Measurements from ENCODE around the gene SNX25. TPM values are rescaled to one million over a fixed set of nuclear protein-coding genes. Genes with fewer than 3 reads are reported as not detected.

SNX25 gene
- total RNA-seq, 1 donor from 2014 or later: 53.1 TPM

- Mint-ChIP-seq H3K27me3 (no peaks in the 10 kb centered on the region), H3K36me3 (ENCODE audit: low read depth) (peaks cover 6% of the 10 kb centered on the region), H3K27ac (no peak overlapping the region), H3K4me3 (no peak overlapping the region), H3K4me1 (peaks cover 26% of the 10 kb centered on the region), H3K9me3 (no peaks in the 10 kb centered on the region)
- CTCF ChIA-PET: no interaction called here
- intact Hi-C loops (cut with micrococcal nuclease): no loop called here
- POLR2A ChIA-PET: interaction anchor here (0.7 to 0.9 kb wide), 2 partner anchors 9 to 10 kb away, joined by 3 read pairs; no protein-coding TSS in a partner anchor
- no peak for ATAC-seq (ENCODE audit: low read depth)
- TF ChIP-seq CTCF (IDR thresholded peaks at IDR 0.05): no peak
- DNase-seq: no peak
Measured at GRCh38 chr4:185229021-185229818, 19.8 kb downstream of the SNX25 start.

GRCh38 chr4:185232370-185232769 is 23.0 kb downstream of the SNX25 start:
- intact Hi-C loops (cut with micrococcal nuclease): no loop called here
- peaks cover 18% of the 10 kb centered on the region for H3K36me3 Mint-ChIP-seq (ENCODE audit: low read depth)
- CTCF ChIA-PET: no interaction called here
- DNase-seq (no peak), ATAC-seq (ENCODE audit: low read depth) (no peak)
- H3K9me3 Mint-ChIP-seq: no peaks in the 10 kb centered on the region
- POLR2A ChIA-PET: no interaction called here
- no peak overlapping the region for H3K27ac Mint-ChIP-seq
- peaks cover 27% of the 10 kb centered on the region for H3K4me1 Mint-ChIP-seq
- H3K4me3 Mint-ChIP-seq: no peak overlapping the region
- no peak for TF ChIP-seq CTCF (IDR thresholded peaks at IDR 0.05)
- H3K27me3 Mint-ChIP-seq: no peaks in the 10 kb centered on the region

GRCh38 chr4:185235119-185235842 is 25.9 kb downstream of the SNX25 start:
- ChIA-PET CTCF (no interaction called here), POLR2A (interaction anchor here (0.7 to 0.8 kb wide), 2 partner anchors 12 to 15 kb away, joined by 4 read pairs; no protein-coding TSS in a partner anchor)
- Mint-ChIP-seq H3K4me3 (no peak overlapping the region), H3K4me1 (peaks cover 36% of the 10 kb centered on the region), H3K9me3 (no peaks in the 10 kb centered on the region), H3K36me3 (ENCODE audit: low read depth) (peaks cover 25% of the 10 kb centered on the region), H3K27ac (no peak overlapping the region), H3K27me3 (no peaks in the 10 kb centered on the region)
- no peak for TF ChIP-seq CTCF (IDR thresholded peaks at IDR 0.05)
- DNase-seq (no peak), ATAC-seq (ENCODE audit: low read depth) (no peak)
- intact Hi-C loops (cut with micrococcal nuclease): no loop called here

- ATAC-seq (ENCODE audit: low read depth): no peak
- H3K9me3 Mint-ChIP-seq: no peaks in the 10 kb centered on the region
- ChIA-PET CTCF (no interaction called here), POLR2A (interaction anchor here (0.7 to 0.8 kb wide), 2 partner anchors 13 to 16 kb away, joined by 4 read pairs; no protein-coding TSS in a partner anchor)
- H3K27me3 Mint-ChIP-seq: no peaks in the 10 kb centered on the region
- peaks cover 25% of the 10 kb centered on the region for H3K36me3 Mint-ChIP-seq (ENCODE audit: low read depth)
- no peak overlapping the region for H3K27ac Mint-ChIP-seq
- H3K4me3 Mint-ChIP-seq: no peak overlapping the region
- TF ChIP-seq CTCF (IDR thresholded peaks at IDR 0.05): no peak
- H3K4me1 Mint-ChIP-seq: peaks cover 36% of the 10 kb centered on the region
- DNase-seq: no peak
- intact Hi-C loops (cut with micrococcal nuclease): no loop called here
Measured at GRCh38 chr4:185235843-185236503, 26.6 kb downstream of the SNX25 start.

- ATAC-seq (ENCODE audit: low read depth) (no peak), DNase-seq (no peak)
- POLR2A ChIA-PET: no interaction called here
- H3K4me3 Mint-ChIP-seq: no peak overlapping the region
- TF ChIP-seq CTCF (IDR thresholded peaks at IDR 0.05): no peak
- H3K27me3 Mint-ChIP-seq: no peaks in the 10 kb centered on the region
- H3K27ac Mint-ChIP-seq: no peak overlapping the region
- intact Hi-C loops (cut with micrococcal nuclease): no loop called here
- CTCF ChIA-PET: no interaction called here
- H3K9me3 Mint-ChIP-seq: no peaks in the 10 kb centered on the region
- peaks cover 24% of the 10 kb centered on the region for H3K36me3 Mint-ChIP-seq (ENCODE audit: low read depth)
- peaks cover 32% of the 10 kb centered on the region for H3K4me1 Mint-ChIP-seq
Measured at GRCh38 chr4:185237175-185237574, 27.8 kb downstream of the SNX25 start.

Measured in activated B cell treated with CpG ODN at 0.5 μM for 24 hours (primary cell).